ENCODE results near the gene KCNA10.

Gene KCNA10

GRCh38 chr1:110478886-110479285 is 40.1 kb downstream of the KCNA10 start:
- TF ChIP-seq CTCF (conservative IDR thresholded peaks at IDR 0.05; ENCODE audit: low read depth): no peak
- no peak overlapping the region for H3K27ac ChIP-seq
- POLR2A ChIA-PET (ENCODE audit: low non-redundant PET): no interaction called here
- CTCF ChIA-PET: interaction anchor here (3.3 kb wide), 1 partner anchor 17 kb away, joined by 21 read pairs; no protein-coding TSS in a partner anchor
- DNase-seq (ENCODE audit: low spot score): no peak

- TF ChIP-seq CTCF (conservative IDR thresholded peaks at IDR 0.05; ENCODE audit: low read depth): no peak
- CTCF ChIA-PET: interaction anchor here (0.6 to 3.3 kb wide), 4 partner anchors 18 to 271 kb away, joined by 3 to 21 read pairs (median 4); no protein-coding TSS in a partner anchor
- POLR2A ChIA-PET (ENCODE audit: low non-redundant PET): no interaction called here
- no peak for DNase-seq (ENCODE audit: low spot score)
- H3K27ac ChIP-seq: no peak overlapping the region; the same call in 1 of the 2 replicates
Measured at GRCh38 chr1:110477967-110478640, 40.9 kb downstream of the KCNA10 start.

- no peak for TF ChIP-seq CTCF (conservative IDR thresholded peaks at IDR 0.05; ENCODE audit: low read depth)
- CTCF ChIA-PET: interaction anchor here (0.6 to 3.3 kb wide), 4 partner anchors 17 to 270 kb away, joined by 3 to 21 read pairs (median 4); no protein-coding TSS in a partner anchor
- no peak for DNase-seq (ENCODE audit: low spot score)
- peak overlapping the region; percentile 27 for H3K27ac ChIP-seq
- POLR2A ChIA-PET (ENCODE audit: low non-redundant PET): no interaction called here
Measured at GRCh38 chr1:110477445-110477957, 41.5 kb downstream of the KCNA10 start.

- DNase-seq (ENCODE audit: low spot score): peak; percentile 85
- no peak for TF ChIP-seq CTCF (conservative IDR thresholded peaks at IDR 0.05; ENCODE audit: low read depth)
- H3K27ac ChIP-seq: peak overlapping the region; percentile 27; the same call in 1 of the 2 replicates
- POLR2A ChIA-PET (ENCODE audit: low non-redundant PET): no interaction called here
- CTCF ChIA-PET: interaction anchor here (0.9 to 3.3 kb wide), 3 partner anchors 17 to 47 kb away, joined by 3 to 21 read pairs (median 6); no protein-coding TSS in a partner anchor
Measured at GRCh38 chr1:110477041-110477440, 41.9 kb downstream of the KCNA10 start.

GRCh38 chr1:110476028-110476765 is 42.8 kb downstream of the KCNA10 start:
- no peak for DNase-seq (ENCODE audit: low spot score)
- CTCF ChIA-PET: interaction anchor here (0.5 to 3.3 kb wide), 5 partner anchors 16 to 354 kb away, joined by 3 to 21 read pairs (median 6); no protein-coding TSS in a partner anchor
- TF ChIP-seq CTCF (conservative IDR thresholded peaks at IDR 0.05; ENCODE audit: low read depth): no peak
- POLR2A ChIA-PET (ENCODE audit: low non-redundant PET): no interaction called here
- H3K27ac ChIP-seq: no peak overlapping the region

- DNase-seq (ENCODE audit: low spot score): no peak
- ChIA-PET CTCF (interaction anchor here (0.5 to 3.3 kb wide), 4 partner anchors 20 to 353 kb away, joined by 3 to 21 read pairs (median 6); no protein-coding TSS in a partner anchor), POLR2A (ENCODE audit: low non-redundant PET) (no interaction called here)
Measured at GRCh38 chr1:110475362-110476027, 43.5 kb downstream of the KCNA10 start.

More at GRCh38 chr1:110475362-110476027, 43.5 kb downstream of the KCNA10 start:
- no peak for TF ChIP-seq CTCF (conservative IDR thresholded peaks at IDR 0.05; ENCODE audit: low read depth)
- no peak overlapping the region for H3K27ac ChIP-seq
